Measurements from ENCODE around the gene ELK3. TPM values are rescaled to one million over a fixed set of nuclear protein-coding genes. Genes with fewer than 3 reads are reported as not detected.

ELK3 gene
- polyA plus RNA-seq, 2 donors: 15.8 to 17.0 TPM

- Histone ChIP-seq H3K4me3 (ENCODE audit: low read depth in 1 of 2, low read length in 2 of 2) (no peak overlapping the region), H3K27ac (ENCODE audit: low read depth in 2 of 2, low read length in 1 of 2) (peak overlapping the region in 1 of 2 donors; percentile 5), H3K27me3 (ENCODE audit: control insufficient read depth in 1 of 2, insufficient read depth in 2 of 2, low read length in 2 of 2) (no peaks in the 10 kb centered on the region), H3K9me3 (ENCODE audit: control insufficient read depth in 2 of 2, insufficient read depth in 1 of 2, low read depth in 1 of 2, low read length in 1 of 2) (no peaks in the 10 kb centered on the region), H3K36me3 (ENCODE audit: control insufficient read depth in 2 of 2, insufficient read depth in 2 of 2, low read length in 1 of 2) (no peaks in the 10 kb centered on the region), H3K4me1 (ENCODE audit: control insufficient read depth in 2 of 2, insufficient read depth in 2 of 2, low read length in 1 of 2) (peaks cover 0 to 8% of the 10 kb centered on the region in 2 donors)
- 45 to 62% methylated on average over 2 of the region's 2 CpGs for WGBS, 2 donors
Observed at GRCh38 chr12:96208346-96208745, 14.2 kb downstream of the ELK3 start.

- WGBS, 2 donors: 58 to 59% methylated on average over 10 of the region's 10 CpGs
- H3K4me1 ChIP-seq (ENCODE audit: control insufficient read depth in 2 of 2, insufficient read depth in 2 of 2, low read length in 1 of 2): peaks cover 0 to 8% of the 10 kb centered on the region in 2 donors
Observed at GRCh38 chr12:96208801-96209549, 14.8 kb downstream of the ELK3 start.

GRCh38 chr12:96210376-96211055 is 16.3 kb downstream of the ELK3 start:
- peak overlapping the region; percentile 35 to 47 for H3K27ac ChIP-seq (ENCODE audit: low read depth in 2 of 2, low read length in 1 of 2)
- no peaks in the 10 kb centered on the region for H3K27me3 ChIP-seq (ENCODE audit: control insufficient read depth in 1 of 2, insufficient read depth in 2 of 2, low read length in 2 of 2)
- peaks cover 0 to 8% of the 10 kb centered on the region in 2 donors for H3K4me1 ChIP-seq (ENCODE audit: control insufficient read depth in 2 of 2, insufficient read depth in 2 of 2, low read length in 1 of 2)
- no peak overlapping the region for H3K4me3 ChIP-seq (ENCODE audit: low read depth in 1 of 2, low read length in 2 of 2)
- WGBS, 2 donors: 55 to 65% methylated on average over 19 of the region's 19 CpGs
- no peaks in the 10 kb centered on the region for H3K36me3 ChIP-seq (ENCODE audit: control insufficient read depth in 2 of 2, insufficient read depth in 2 of 2, low read length in 1 of 2)
- no peaks in the 10 kb centered on the region for H3K9me3 ChIP-seq (ENCODE audit: control insufficient read depth in 2 of 2, insufficient read depth in 1 of 2, low read depth in 1 of 2, low read length in 1 of 2)

More at GRCh38 chr12:96208801-96209549, 14.8 kb downstream of the ELK3 start:
- Histone ChIP-seq H3K9me3 (ENCODE audit: control insufficient read depth in 2 of 2, insufficient read depth in 1 of 2, low read depth in 1 of 2, low read length in 1 of 2) (no peaks in the 10 kb centered on the region), H3K4me3 (ENCODE audit: low read depth in 1 of 2, low read length in 2 of 2) (no peak overlapping the region), H3K27me3 (ENCODE audit: control insufficient read depth in 1 of 2, insufficient read depth in 2 of 2, low read length in 2 of 2) (no peaks in the 10 kb centered on the region), H3K36me3 (ENCODE audit: control insufficient read depth in 2 of 2, insufficient read depth in 2 of 2, low read length in 1 of 2) (no peaks in the 10 kb centered on the region), H3K27ac (ENCODE audit: low read depth in 2 of 2, low read length in 1 of 2) (peak overlapping the region; percentile 5 to 36)

GRCh38 chr12:96211988-96212387 is 17.8 kb downstream of the ELK3 start:
- no peaks in the 10 kb centered on the region for H3K36me3 ChIP-seq (ENCODE audit: control insufficient read depth in 2 of 2, insufficient read depth in 2 of 2, low read length in 1 of 2)
- no peaks in the 10 kb centered on the region for H3K27me3 ChIP-seq (ENCODE audit: control insufficient read depth in 1 of 2, insufficient read depth in 2 of 2, low read length in 2 of 2)
- no peak overlapping the region for H3K4me3 ChIP-seq (ENCODE audit: low read depth in 1 of 2, low read length in 2 of 2)
- H3K27ac ChIP-seq (ENCODE audit: low read depth in 2 of 2, low read length in 1 of 2): peak overlapping the region in 1 of 2 donors; percentile 23
- no peaks in the 10 kb centered on the region for H3K9me3 ChIP-seq (ENCODE audit: control insufficient read depth in 2 of 2, insufficient read depth in 1 of 2, low read depth in 1 of 2, low read length in 1 of 2)
- 59 to 68% methylated on average over 3 of the region's 3 CpGs for WGBS, 2 donors
- H3K4me1 ChIP-seq (ENCODE audit: control insufficient read depth in 2 of 2, insufficient read depth in 2 of 2, low read length in 1 of 2): peaks cover 0 to 8% of the 10 kb centered on the region in 2 donors

- H3K27ac ChIP-seq (ENCODE audit: low read depth in 2 of 2, low read length in 1 of 2): peak overlapping the region; percentile 7 to 23
- no peaks in the 10 kb centered on the region for H3K27me3 ChIP-seq (ENCODE audit: control insufficient read depth in 1 of 2, insufficient read depth in 2 of 2, low read length in 2 of 2)
- H3K4me3 ChIP-seq (ENCODE audit: low read depth in 1 of 2, low read length in 2 of 2): no peak overlapping the region
- H3K9me3 ChIP-seq (ENCODE audit: control insufficient read depth in 2 of 2, insufficient read depth in 1 of 2, low read depth in 1 of 2, low read length in 1 of 2): no peaks in the 10 kb centered on the region
- 81 to 82% methylated on average over 10 of the region's 10 CpGs for WGBS, 2 donors
- H3K36me3 ChIP-seq (ENCODE audit: control insufficient read depth in 2 of 2, insufficient read depth in 2 of 2, low read length in 1 of 2): no peaks in the 10 kb centered on the region
- H3K4me1 ChIP-seq (ENCODE audit: control insufficient read depth in 2 of 2, insufficient read depth in 2 of 2, low read length in 1 of 2): peaks cover 0 to 8% of the 10 kb centered on the region in 2 donors
Observed at GRCh38 chr12:96212456-96213375, 18.5 kb downstream of the ELK3 start.

GRCh38 chr12:96213869-96214268 is 19.7 kb downstream of the ELK3 start:
- Histone ChIP-seq H3K27me3 (ENCODE audit: control insufficient read depth in 1 of 2, insufficient read depth in 2 of 2, low read length in 2 of 2) (no peaks in the 10 kb centered on the region), H3K4me3 (ENCODE audit: low read depth in 1 of 2, low read length in 2 of 2) (no peak overlapping the region), H3K9me3 (ENCODE audit: control insufficient read depth in 2 of 2, insufficient read depth in 1 of 2, low read depth in 1 of 2, low read length in 1 of 2) (no peaks in the 10 kb centered on the region), H3K27ac (ENCODE audit: low read depth in 2 of 2, low read length in 1 of 2) (peak overlapping the region in 1 of 2 donors; percentile 26), H3K36me3 (ENCODE audit: control insufficient read depth in 2 of 2, insufficient read depth in 2 of 2, low read length in 1 of 2) (no peaks in the 10 kb centered on the region), H3K4me1 (ENCODE audit: control insufficient read depth in 2 of 2, insufficient read depth in 2 of 2, low read length in 1 of 2) (peaks cover 0 to 7% of the 10 kb centered on the region in 2 donors)
- WGBS, 2 donors: 51 to 71% methylated on average over 7 of the region's 7 CpGs

- Histone ChIP-seq H3K9me3 (ENCODE audit: control insufficient read depth in 2 of 2, insufficient read depth in 1 of 2, low read depth in 1 of 2, low read length in 1 of 2) (no peaks in the 10 kb centered on the region), H3K36me3 (ENCODE audit: control insufficient read depth in 2 of 2, insufficient read depth in 2 of 2, low read length in 1 of 2) (no peaks in the 10 kb centered on the region), H3K27me3 (ENCODE audit: control insufficient read depth in 1 of 2, insufficient read depth in 2 of 2, low read length in 2 of 2) (no peaks in the 10 kb centered on the region), H3K4me1 (ENCODE audit: control insufficient read depth in 2 of 2, insufficient read depth in 2 of 2, low read length in 1 of 2) (peaks cover 2 to 8% of the 10 kb centered on the region in 2 donors), H3K27ac (ENCODE audit: low read depth in 2 of 2, low read length in 1 of 2) (no peak overlapping the region), H3K4me3 (ENCODE audit: low read depth in 1 of 2, low read length in 2 of 2) (no peak overlapping the region)
- 86 to 88% methylated on average over 8 of the region's 8 CpGs for WGBS, 2 donors
Observed at GRCh38 chr12:96215919-96216273, 21.7 kb downstream of the ELK3 start.

- Histone ChIP-seq H3K9me3 (ENCODE audit: control insufficient read depth in 2 of 2, insufficient read depth in 1 of 2, low read depth in 1 of 2, low read length in 1 of 2) (no peaks in the 10 kb centered on the region), H3K36me3 (ENCODE audit: control insufficient read depth in 2 of 2, insufficient read depth in 2 of 2, low read length in 1 of 2) (peaks cover 0 to 3% of the 10 kb centered on the region in 2 donors), H3K4me1 (ENCODE audit: control insufficient read depth in 2 of 2, insufficient read depth in 2 of 2, low read length in 1 of 2) (peaks cover 2 to 13% of the 10 kb centered on the region in 2 donors), H3K27ac (ENCODE audit: low read depth in 2 of 2, low read length in 1 of 2) (peak overlapping the region; percentile 95 to 96), H3K27me3 (ENCODE audit: control insufficient read depth in 1 of 2, insufficient read depth in 2 of 2, low read length in 2 of 2) (no peaks in the 10 kb centered on the region), H3K4me3 (ENCODE audit: low read depth in 1 of 2, low read length in 2 of 2) (no peak overlapping the region)
- WGBS, 2 donors: 64 to 71% methylated on average over 11 of the region's 11 CpGs
Observed at GRCh38 chr12:96218989-96219678, 25.0 kb downstream of the ELK3 start.

Measured in esophagus (tissue), 2 donors.